T-cell (primary cell): ENCODE measurements around the gene ZNF678. TPM values are rescaled to one million over a fixed set of nuclear protein-coding genes. Genes with fewer than 3 reads are reported as not detected.

Source experiments
- ATAC-seq, 4 experiments: fragments of 200-7000 bp in 3 of 4; fragments of 150-1000 bp in 1 of 4; cut with Tn5 transposase; replicated peaks in 1 of 4; 1 replicate in 3 of 4; 2 replicates in 1 of 4; pipeline ENCODE4 v1.10.0; 2021; ENCODE audit warnings: moderate library complexity in 3 of 4, mild to moderate bottlenecking in 2 of 4, moderate number of reproducible peaks in 1 of 4
- CTCF ChIA-PET, 2 donors: fragments of 300-600 bp; sonication (Branson Sonifier 250); formaldehyde crosslinking; loops; one replicate each; lab custom pipeline; 2022; ENCODE audit warnings: antibody characterized with exemption in 2 of 2; lab: Charles Lee
- POLR2A ChIA-PET, 2 donors: fragments of 300-600 bp; sonication (Branson Sonifier 250); formaldehyde crosslinking; loops; one replicate each; lab custom pipeline; 2022; ENCODE audit warnings: antibody characterized with exemption in 2 of 2; lab: Charles Lee
- DNase-seq, 35 experiments: peaks; one replicate each; pipeline versions ENCODE4 v3.0.0 to v3.0.0-alpha.2; 2013 to 2023
- H3K27ac ChIP-seq: one replicate; pipeline ENCODE4 v1.5.1; 2013; ENCODE audit warnings: low read length
- H3K27me3 ChIP-seq, 2 experiments: replicated peaks in 1 of 2; 1 replicate in 1 of 2; 2 replicates in 1 of 2; pipeline versions ENCODE4 v1.6.1 to v1.7.0; 2013; ENCODE audit warnings: low read length in 1 of 2, mixed read lengths in 1 of 2; ENCODE audit not compliant: control insufficient read depth in 2 of 2, insufficient read depth in 2 of 2; ENCODE audit errors: extremely low read depth in 1 of 2
- H3K36me3 ChIP-seq, 2 donors: 1 replicate in 1 of 2; 2 replicates in 1 of 2; pipeline versions ENCODE4 v1.6.1 to v1.7.0; 2013; ENCODE audit warnings: low read length in 1 of 2; ENCODE audit not compliant: control insufficient read depth in 2 of 2, insufficient read depth in 1 of 2; ENCODE audit errors: extremely low read depth in 1 of 2
- H3K4me1 ChIP-seq, 2 experiments: 1 replicate in 1 of 2; 2 replicates in 1 of 2; pipeline versions ENCODE4 v1.6.1 to v1.7.0; 2013; ENCODE audit warnings: low read length in 2 of 2, mixed read lengths in 1 of 2; ENCODE audit not compliant: insufficient read depth in 2 of 2, control insufficient read depth in 1 of 2; ENCODE audit errors: extremely low read depth in 1 of 2
- H3K4me3 ChIP-seq, 2 donors: 1 replicate in 1 of 2; 2 replicates in 1 of 2; pipeline versions ENCODE4 v1.5.1 to v1.7.0; 2013; ENCODE audit warnings: mild to moderate bottlenecking in 2 of 2, low read length in 1 of 2, moderate library complexity in 1 of 2; ENCODE audit not compliant: control insufficient read depth in 1 of 2; ENCODE audit errors: extremely low read depth in 1 of 2
- H3K9me3 ChIP-seq: 2 replicates; pipeline ENCODE4 v1.7.0; 2013
- H3K27ac Mint-ChIP-seq, 2 donors: one replicate each; pipeline ENCODE4 v1.8.0; 2020 to 2021; ENCODE audit warnings: mild to moderate bottlenecking in 2 of 2, mixed read lengths in 2 of 2
- H3K27me3 Mint-ChIP-seq, 2 donors: one replicate each; pipeline ENCODE4 v1.8.0; 2021 to 2022; ENCODE audit warnings: mixed read lengths in 2 of 2
- H3K36me3 Mint-ChIP-seq: one replicate; pipeline ENCODE4 v1.8.0; 2021; ENCODE audit warnings: mixed read lengths
- H3K4me1 Mint-ChIP-seq, 3 donors: one replicate each; pipeline ENCODE4 v1.8.0; 2020 to 2022; ENCODE audit warnings: mixed read lengths in 3 of 3, mild to moderate bottlenecking in 1 of 3
- H3K4me3 Mint-ChIP-seq, 3 donors: one replicate each; pipeline ENCODE4 v1.8.0; 2020 to 2022; ENCODE audit warnings: mild to moderate bottlenecking in 3 of 3, mixed read lengths in 3 of 3, moderate library complexity in 3 of 3
- H3K9me3 Mint-ChIP-seq, 3 donors: one replicate each; pipeline ENCODE4 v1.8.0; 2020 to 2022; ENCODE audit warnings: mixed read lengths in 3 of 3
- WGBS: methylation state at CpG from one replicate; pipeline ENCODE4 v1.1.5; 2013; ENCODE audit warnings: missing lambda C conversion rate; ENCODE audit not compliant: insufficient coverage; 5-methylcytosine and 5-hydroxymethylcytosine counted together
- total RNA-seq, 35 experiments: library from RNA in 6 of 35; stranded (reverse) in 6 of 35; fragments of 120-200 nt in 1 of 35; gene quantifications; one replicate each; pipeline versions ENCODE4 v1.2.1 to v1.2.4 and lab custom pipeline; 2013 to 2026

The ZNF678 gene
- total RNA-seq, 5 donors from 2014 or later (not counting 1 experiment from before 2014, with no cell fraction given), result 7.2 to 8.8 (median 7.4) TPM

- CTCF ChIA-PET, result no interaction called here
These were observed 50.2 kb downstream of the ZNF678 start for GRCh38 chr1:227613526-227613925.

GRCh38 chr1:227621211-227621610 is 57.9 kb downstream of the ZNF678 start:
- CTCF ChIA-PET, result no interaction called here
- Histone ChIP-seq H3K36me3 (peaks cover 3 to 4% of the 10 kb centered on the region in 2 donors), H3K4me3 (no peak overlapping the region), H3K4me1 (no peaks in the 10 kb centered on the region), H3K9me3 (peaks cover 17% of the 10 kb centered on the region), H3K27ac (no peak overlapping the region), H3K27me3 (no peaks in the 10 kb centered on the region)
- Mint-ChIP-seq H3K27ac (no peak overlapping the region), H3K27me3 (no peaks in the 10 kb centered on the region), H3K36me3 (peaks cover 89% of the 10 kb centered on the region), H3K4me3 (no peak overlapping the region), H3K4me1 (no peaks in the 10 kb centered on the region), H3K9me3 (peaks cover 21 to 69% (median 54%) of the 10 kb centered on the region in 3 donors)
- 83% methylated on average over 1 of the region's 1 CpG for WGBS
- POLR2A ChIA-PET, result no interaction called here
- DNase-seq, result no peak
- ATAC-seq, result no peak

More at GRCh38 chr1:227613526-227613925, 50.2 kb downstream of the ZNF678 start:
- no peak for ATAC-seq
- H3K4me3 ChIP-seq, result no peak overlapping the region
- no peaks in the 10 kb centered on the region for H3K4me1 ChIP-seq
- Mint-ChIP-seq H3K4me1 (peaks cover 0 to 3% (median 0%) of the 10 kb centered on the region in 3 donors), H3K27ac (no peak overlapping the region), H3K27me3 (no peaks in the 10 kb centered on the region), H3K36me3 (peaks cover 89% of the 10 kb centered on the region), H3K9me3 (peaks cover 31 to 70% (median 47%) of the 10 kb centered on the region in 3 donors), H3K4me3 (no peak overlapping the region)
- POLR2A ChIA-PET, result no interaction called here
- no peak overlapping the region for H3K27ac ChIP-seq
- WGBS, result 60% methylated on average over 1 of the region's 1 CpG
- H3K27me3 ChIP-seq, result no peaks in the 10 kb centered on the region
- peaks cover 0 to 4% of the 10 kb centered on the region in 2 donors for H3K36me3 ChIP-seq
- peaks cover 7% of the 10 kb centered on the region for H3K9me3 ChIP-seq
- DNase-seq, result no peak

DNA sequence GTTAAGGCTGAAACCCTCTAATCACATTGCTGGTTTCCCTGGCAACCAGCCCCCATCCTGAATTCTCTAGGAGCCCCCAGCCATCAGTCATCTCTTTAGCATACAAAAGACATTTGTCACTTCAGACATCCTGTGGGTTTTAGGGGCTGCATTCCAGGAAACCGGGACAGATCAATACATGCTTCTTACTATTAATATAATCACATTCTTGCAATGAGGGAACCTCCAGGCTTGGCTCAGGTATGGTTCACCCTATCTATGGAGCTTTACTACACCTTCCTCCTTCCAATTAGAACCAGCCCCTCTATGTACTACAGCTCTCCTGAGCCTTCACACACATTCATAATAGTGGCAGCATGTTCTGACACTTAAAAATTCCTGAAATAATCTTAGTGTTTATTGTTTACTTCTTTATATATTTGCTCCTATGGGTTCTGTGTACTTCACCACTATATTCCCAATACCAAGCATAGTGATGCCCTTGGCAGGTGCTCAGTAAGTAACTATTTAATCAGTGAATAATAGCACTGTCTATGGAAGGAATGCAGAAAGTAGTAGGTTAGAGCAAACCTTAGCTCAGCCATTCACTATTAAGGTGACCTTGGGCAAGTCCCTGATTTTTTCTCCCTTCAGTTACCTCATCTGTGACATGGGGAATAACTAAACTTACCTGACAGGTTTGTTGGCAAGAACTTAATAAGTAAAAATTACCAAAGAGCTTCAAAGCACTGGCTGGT is 59.6 kb downstream of the ZNF678 start:
- DNase-seq (no peak), ATAC-seq (no peak)
- Mint-ChIP-seq H3K4me3 (no peak overlapping the region), H3K9me3 (peaks cover 26 to 75% (median 57%) of the 10 kb centered on the region in 3 donors), H3K27ac (no peak overlapping the region), H3K27me3 (no peaks in the 10 kb centered on the region), H3K4me1 (no peaks in the 10 kb centered on the region), H3K36me3 (peaks cover 91% of the 10 kb centered on the region)
- no CpG with 5 or more reads among the region's 1 CpG for WGBS
- Histone ChIP-seq H3K36me3 (peaks cover 3 to 7% of the 10 kb centered on the region in 2 donors), H3K27me3 (no peaks in the 10 kb centered on the region), H3K4me3 (no peak overlapping the region), H3K9me3 (peaks cover 14% of the 10 kb centered on the region), H3K27ac (no peak overlapping the region), H3K4me1 (no peaks in the 10 kb centered on the region)
- POLR2A ChIA-PET, result no interaction called here
- CTCF ChIA-PET, result interaction anchor here in 1 of 2 donors (0.7 kb wide), 1 partner anchor 280 kb away, joined by 3 read pairs; no protein-coding TSS in a partner anchor

DNA sequence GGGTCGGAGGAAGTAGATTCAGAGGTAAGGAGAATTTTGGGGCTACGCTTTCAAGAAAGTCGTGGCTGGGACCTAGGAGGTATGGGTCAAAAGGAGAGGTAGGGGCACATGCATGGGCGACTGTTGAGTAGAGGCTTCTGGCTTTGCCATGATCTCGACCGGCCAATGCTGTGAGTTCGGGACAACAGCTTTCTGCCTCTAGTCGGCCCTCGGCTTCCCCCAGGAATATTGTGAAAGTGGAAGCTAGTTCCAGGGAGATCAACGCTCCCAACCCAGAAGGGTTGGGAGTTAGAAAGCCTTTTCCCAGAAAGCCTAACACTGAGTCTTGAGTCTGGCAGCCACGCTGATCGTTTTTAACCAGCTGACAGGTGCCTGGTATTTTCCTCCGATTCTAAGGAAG is 69.0 kb downstream of the ZNF678 start:
- POLR2A ChIA-PET, result no interaction called here
- no peak for DNase-seq
- Histone ChIP-seq H3K9me3 (peaks cover 3% of the 10 kb centered on the region), H3K4me1 (no peaks in the 10 kb centered on the region), H3K36me3 (peaks cover 0 to 3% of the 10 kb centered on the region in 2 donors), H3K27me3 (no peaks in the 10 kb centered on the region), H3K27ac (no peak overlapping the region), H3K4me3 (no peak overlapping the region)
- H3K4me3 Mint-ChIP-seq, result no peak overlapping the region
- no peak overlapping the region for H3K27ac Mint-ChIP-seq
- CTCF ChIA-PET, result no interaction called here
- no peak for ATAC-seq
- WGBS, result 92% methylated on average over 12 of the region's 13 CpGs
- peaks cover 71% of the 10 kb centered on the region for H3K36me3 Mint-ChIP-seq
- peaks cover 10 to 69% (median 46%) of the 10 kb centered on the region in 3 donors for H3K9me3 Mint-ChIP-seq
- H3K27me3 Mint-ChIP-seq, result no peaks in the 10 kb centered on the region
- H3K4me1 Mint-ChIP-seq, result no peaks in the 10 kb centered on the region

DNA sequence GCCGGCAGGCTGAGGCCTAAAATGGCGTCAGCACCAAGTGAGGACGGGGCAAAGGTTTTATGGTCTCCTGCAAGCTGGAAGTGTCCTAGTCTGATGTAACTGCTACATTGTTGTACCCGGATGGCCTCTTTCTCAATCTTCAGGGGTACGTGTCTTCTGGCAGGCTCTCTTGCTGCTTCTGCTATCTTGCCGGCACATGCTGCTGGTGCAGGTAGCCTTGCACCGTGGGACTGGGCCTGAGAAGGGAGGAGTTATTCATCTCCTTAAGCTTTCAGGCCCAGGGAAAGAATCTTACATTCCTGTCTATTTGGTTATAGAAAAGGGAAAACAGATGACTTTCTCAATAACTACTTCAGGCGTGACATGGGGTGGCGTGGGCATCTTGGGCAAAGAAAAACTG is 72.2 kb downstream of the ZNF678 start:
- WGBS, result 97% methylated on average over 5 of the region's 9 CpGs
- H3K27ac Mint-ChIP-seq, result no peak overlapping the region
- CTCF ChIA-PET, result no interaction called here
- no peaks in the 10 kb centered on the region for H3K4me1 ChIP-seq
- peaks cover 22 to 60% (median 39%) of the 10 kb centered on the region in 3 donors for H3K9me3 Mint-ChIP-seq
- H3K4me3 Mint-ChIP-seq, result no peak overlapping the region
- no peak overlapping the region for H3K27ac ChIP-seq
- POLR2A ChIA-PET, result interaction anchor here in 1 of 2 donors (0.7 kb wide), 1 partner anchor 25 kb away, joined by 5 read pairs; no protein-coding TSS in a partner anchor
- H3K36me3 Mint-ChIP-seq, result peaks cover 57% of the 10 kb centered on the region
- no peak overlapping the region for H3K4me3 ChIP-seq
- H3K4me1 Mint-ChIP-seq, result peaks cover 0 to 6% (median 0%) of the 10 kb centered on the region in 3 donors
- peaks cover 3% of the 10 kb centered on the region for H3K9me3 ChIP-seq
- ATAC-seq (no peak), DNase-seq (no peak)
- H3K27me3 ChIP-seq, result no peaks in the 10 kb centered on the region
- no peaks in the 10 kb centered on the region for H3K27me3 Mint-ChIP-seq
- H3K36me3 ChIP-seq, result peaks cover 0 to 3% of the 10 kb centered on the region in 2 donors

DNA sequence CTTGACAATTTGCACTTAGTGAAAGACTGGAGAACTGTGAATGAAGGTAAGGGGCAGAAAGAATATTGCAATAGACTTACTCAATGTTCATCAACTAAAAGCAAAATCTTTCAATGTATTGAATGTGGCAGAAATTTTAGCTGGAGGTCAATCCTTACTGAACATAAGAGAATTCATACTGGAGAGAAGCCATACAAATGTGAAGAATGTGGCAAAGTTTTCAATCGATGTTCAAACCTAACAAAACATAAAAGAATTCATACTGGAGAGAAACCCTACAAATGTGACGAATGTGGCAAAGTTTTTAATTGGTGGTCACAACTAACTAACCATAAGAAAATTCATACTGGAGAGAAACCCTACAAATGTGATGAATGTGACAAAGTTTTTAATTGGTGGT is 91.1 kb downstream of the ZNF678 start:
- WGBS, result no CpG with 5 or more reads among the region's 2 CpGs
- Histone ChIP-seq H3K36me3 (peaks cover 6 to 22% of the 10 kb centered on the region in 2 donors), H3K4me1 (no peaks in the 10 kb centered on the region), H3K27me3 (no peaks in the 10 kb centered on the region), H3K27ac (no peak overlapping the region), H3K9me3 (peaks cover 66% of the 10 kb centered on the region), H3K4me3 (no peak overlapping the region)
- Mint-ChIP-seq H3K27me3 (no peaks in the 10 kb centered on the region), H3K36me3 (peaks cover 71% of the 10 kb centered on the region), H3K9me3 (peaks cover 0 to 70% (median 51%) of the 10 kb centered on the region in 3 donors), H3K27ac (no peak overlapping the region), H3K4me3 (no peak overlapping the region), H3K4me1 (no peaks in the 10 kb centered on the region)
- CTCF ChIA-PET, result no interaction called here
- DNase-seq, result no peak
- ATAC-seq, result no peak
- POLR2A ChIA-PET, result no interaction called here
